ENCODE measurements around the gene PRPH2. TPM values are rescaled to one million over a fixed set of nuclear protein-coding genes. Genes with fewer than 3 reads are reported as not detected.

PRPH2 gene
- total RNA-seq, 1 experiment from 2014 or later, result 1.0 TPM

GRCh38 chr6:42710316-42710715 lies 12.1 kb downstream of the PRPH2 start:
- TF ChIP-seq EMX1 (CRISPR knock-in tag; IDR thresholded peaks at IDR 0.05) (no peak), JAZF1 (CRISPR knock-in tag; IDR thresholded peaks at IDR 0.05) (no peak), NR1H2 (CRISPR knock-in tag; IDR thresholded peaks at IDR 0.05) (no peak), JUN (CRISPR knock-in tag; IDR thresholded peaks at IDR 0.05) (no peak), NFATC4 (CRISPR knock-in tag; IDR thresholded peaks at IDR 0.05) (no peak), GTF2I (CRISPR knock-in tag; conservative IDR thresholded peaks at IDR 0.05) (no peak), ZSCAN18 (CRISPR knock-in tag; IDR thresholded peaks at IDR 0.05) (no peak), RORB (CRISPR knock-in tag; IDR thresholded peaks at IDR 0.05) (no peak), FOXP1 (CRISPR knock-in tag; IDR thresholded peaks at IDR 0.05; ENCODE audit: borderline replicate concordance) (no peak)
- TF ChIP-seq, protein P1, sequence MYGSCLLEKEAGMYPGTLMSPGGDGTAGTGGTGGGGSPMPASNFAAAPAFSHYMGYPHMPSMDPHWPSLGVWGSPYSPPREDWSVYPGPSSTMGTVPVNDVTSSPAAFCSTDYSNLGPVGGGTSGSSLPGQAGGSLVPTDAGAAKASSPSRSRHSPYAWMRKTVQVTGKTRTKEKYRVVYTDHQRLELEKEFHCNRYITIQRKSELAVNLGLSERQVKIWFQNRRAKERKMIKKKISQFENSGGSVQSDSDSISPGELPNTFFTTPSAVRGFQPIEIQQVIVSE (CRISPR knock-in tag; IDR thresholded peaks at IDR 0.05; ENCODE audit: borderline replicate concordance), result no peak
- ChIA-PET POLR2A (no interaction called here), CTCF (no interaction called here)
- DNase-seq (ENCODE audit: low spot score) (no peak), ATAC-seq (peak; percentile 90)
- peaks cover 21% of the 10 kb centered on the region for H3K9me3 Mint-ChIP-seq
- H3K36me3 Mint-ChIP-seq, result peaks cover 9% of the 10 kb centered on the region
- H3K4me1 Mint-ChIP-seq, result peaks cover 9% of the 10 kb centered on the region
- H3K27me3 Mint-ChIP-seq (ENCODE audit: low read depth), result peaks cover 8% of the 10 kb centered on the region
- no peak overlapping the region for H3K27ac Mint-ChIP-seq
- no peak overlapping the region for H3K4me3 Mint-ChIP-seq

DNA sequence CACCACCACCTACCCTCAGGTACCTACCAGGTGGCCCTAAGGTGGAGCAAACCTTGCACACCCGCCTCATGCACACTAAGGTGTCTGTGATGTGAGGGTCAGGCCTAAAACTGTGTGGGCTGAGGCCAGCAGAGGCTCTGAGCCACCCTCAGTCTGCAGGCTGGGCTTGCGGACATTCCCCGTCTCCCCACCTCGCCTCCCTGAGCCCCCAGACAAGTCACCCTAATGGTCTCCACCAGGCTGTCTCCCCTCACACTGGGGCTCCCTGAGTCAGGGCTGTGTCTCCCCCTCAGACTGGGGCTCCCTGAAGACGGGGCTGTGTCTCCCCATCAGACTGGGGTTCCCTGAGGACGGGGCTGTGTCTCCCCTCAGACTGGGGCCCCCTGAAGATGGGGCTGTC lies 12.5 kb downstream of the PRPH2 start:
- peaks cover 8% of the 10 kb centered on the region for H3K27me3 Mint-ChIP-seq (ENCODE audit: low read depth)
- H3K4me1 Mint-ChIP-seq, result peaks cover 13% of the 10 kb centered on the region
- H3K4me3 Mint-ChIP-seq, result no peak overlapping the region
- H3K36me3 Mint-ChIP-seq, result peaks cover 9% of the 10 kb centered on the region
- POLR2A ChIA-PET, result no interaction called here
- no peak for DNase-seq (ENCODE audit: low spot score)
- TF ChIP-seq SP1 (CRISPR knock-in tag; conservative IDR thresholded peaks at IDR 0.05), result no peak
- no peak for TF ChIP-seq NFYB (CRISPR knock-in tag; conservative IDR thresholded peaks at IDR 0.05; ENCODE audit: low read depth)
- no peak for TF ChIP-seq ZNF416 (CRISPR knock-in tag; IDR thresholded peaks at IDR 0.05)
- TF ChIP-seq, protein P2, sequence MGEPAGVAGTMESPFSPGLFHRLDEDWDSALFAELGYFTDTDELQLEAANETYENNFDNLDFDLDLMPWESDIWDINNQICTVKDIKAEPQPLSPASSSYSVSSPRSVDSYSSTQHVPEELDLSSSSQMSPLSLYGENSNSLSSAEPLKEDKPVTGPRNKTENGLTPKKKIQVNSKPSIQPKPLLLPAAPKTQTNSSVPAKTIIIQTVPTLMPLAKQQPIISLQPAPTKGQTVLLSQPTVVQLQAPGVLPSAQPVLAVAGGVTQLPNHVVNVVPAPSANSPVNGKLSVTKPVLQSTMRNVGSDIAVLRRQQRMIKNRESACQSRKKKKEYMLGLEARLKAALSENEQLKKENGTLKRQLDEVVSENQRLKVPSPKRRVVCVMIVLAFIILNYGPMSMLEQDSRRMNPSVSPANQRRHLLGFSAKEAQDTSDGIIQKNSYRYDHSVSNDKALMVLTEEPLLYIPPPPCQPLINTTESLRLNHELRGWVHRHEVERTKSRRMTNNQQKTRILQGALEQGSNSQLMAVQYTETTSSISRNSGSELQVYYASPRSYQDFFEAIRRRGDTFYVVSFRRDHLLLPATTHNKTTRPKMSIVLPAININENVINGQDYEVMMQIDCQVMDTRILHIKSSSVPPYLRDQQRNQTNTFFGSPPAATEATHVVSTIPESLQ (CRISPR knock-in tag; IDR thresholded peaks at IDR 0.05), result no peak
- no peak for TF ChIP-seq GRHL2 (CRISPR knock-in tag; IDR thresholded peaks at IDR 0.05; ENCODE audit: insufficient replicate concordance, severe bottlenecking)
- TF ChIP-seq EMX1 (CRISPR knock-in tag; IDR thresholded peaks at IDR 0.05), result no peak
- TF ChIP-seq, protein P3, sequence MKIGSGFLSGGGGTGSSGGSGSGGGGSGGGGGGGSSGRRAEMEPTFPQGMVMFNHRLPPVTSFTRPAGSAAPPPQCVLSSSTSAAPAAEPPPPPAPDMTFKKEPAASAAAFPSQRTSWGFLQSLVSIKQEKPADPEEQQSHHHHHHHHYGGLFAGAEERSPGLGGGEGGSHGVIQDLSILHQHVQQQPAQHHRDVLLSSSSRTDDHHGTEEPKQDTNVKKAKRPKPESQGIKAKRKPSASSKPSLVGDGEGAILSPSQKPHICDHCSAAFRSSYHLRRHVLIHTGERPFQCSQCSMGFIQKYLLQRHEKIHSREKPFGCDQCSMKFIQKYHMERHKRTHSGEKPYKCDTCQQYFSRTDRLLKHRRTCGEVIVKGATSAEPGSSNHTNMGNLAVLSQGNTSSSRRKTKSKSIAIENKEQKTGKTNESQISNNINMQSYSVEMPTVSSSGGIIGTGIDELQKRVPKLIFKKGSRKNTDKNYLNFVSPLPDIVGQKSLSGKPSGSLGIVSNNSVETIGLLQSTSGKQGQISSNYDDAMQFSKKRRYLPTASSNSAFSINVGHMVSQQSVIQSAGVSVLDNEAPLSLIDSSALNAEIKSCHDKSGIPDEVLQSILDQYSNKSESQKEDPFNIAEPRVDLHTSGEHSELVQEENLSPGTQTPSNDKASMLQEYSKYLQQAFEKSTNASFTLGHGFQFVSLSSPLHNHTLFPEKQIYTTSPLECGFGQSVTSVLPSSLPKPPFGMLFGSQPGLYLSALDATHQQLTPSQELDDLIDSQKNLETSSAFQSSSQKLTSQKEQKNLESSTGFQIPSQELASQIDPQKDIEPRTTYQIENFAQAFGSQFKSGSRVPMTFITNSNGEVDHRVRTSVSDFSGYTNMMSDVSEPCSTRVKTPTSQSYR (CRISPR knock-in tag; IDR thresholded peaks at IDR 0.05), result no peak
- TF ChIP-seq ETV6 (CRISPR knock-in tag; IDR thresholded peaks at IDR 0.05), result no peak
- no peak for TF ChIP-seq OVOL2 (CRISPR knock-in tag; IDR thresholded peaks at IDR 0.05; ENCODE audit: borderline replicate concordance)
- TF ChIP-seq, protein P4, sequence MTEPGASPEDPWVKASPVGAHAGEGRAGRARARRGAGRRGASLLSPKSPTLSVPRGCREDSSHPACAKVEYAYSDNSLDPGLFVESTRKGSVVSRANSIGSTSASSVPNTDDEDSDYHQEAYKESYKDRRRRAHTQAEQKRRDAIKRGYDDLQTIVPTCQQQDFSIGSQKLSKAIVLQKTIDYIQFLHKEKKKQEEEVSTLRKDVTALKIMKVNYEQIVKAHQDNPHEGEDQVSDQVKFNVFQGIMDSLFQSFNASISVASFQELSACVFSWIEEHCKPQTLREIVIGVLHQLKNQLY (CRISPR knock-in tag; IDR thresholded peaks at IDR 0.05), result no peak
- TF ChIP-seq MAX (CRISPR knock-in tag; IDR thresholded peaks at IDR 0.05), result no peak
- no peak for TF ChIP-seq IRF1 (CRISPR knock-in tag; IDR thresholded peaks at IDR 0.05)
- peaks cover 21% of the 10 kb centered on the region for H3K9me3 Mint-ChIP-seq
- CTCF ChIA-PET, result no interaction called here
- ATAC-seq, result no peak; the same call in 1 of the 2 replicates
- H3K27ac Mint-ChIP-seq, result no peak overlapping the region
